ENCODE results near the gene TOGARAM2.

- no peak for TF ChIP-seq CTCF (IDR thresholded peaks at IDR 0.05 in 8 of 11, conservative IDR thresholded peaks at IDR 0.05 in 3 of 11)
- no peak for TF ChIP-seq POLR2A (IDR thresholded peaks at IDR 0.05)
- no peak for TF ChIP-seq POLR2AphosphoS5 (IDR thresholded peaks at IDR 0.05)
Measured at GRCh38 chr2:29022679-29023078, 41.6 kb downstream of the TOGARAM2 start.
